DMS153 (cell line): ENCODE measurements around the gene DPF3.
"Not testable (repeated sequence)": the region's sequence is repeated elsewhere in the genome, so short reads cannot be mapped to it uniquely, and the experiment has no call there.

Source experiments
- DNase-seq: peaks from one replicate; lab custom pipeline; 2025; lab: John Stamatoyannopoulos, UW

DPF3 gene

GRCh38 chr14:72774141-72774540, 119.8 kb downstream of the DPF3 start:
- DNase-seq = no peak

DNA sequence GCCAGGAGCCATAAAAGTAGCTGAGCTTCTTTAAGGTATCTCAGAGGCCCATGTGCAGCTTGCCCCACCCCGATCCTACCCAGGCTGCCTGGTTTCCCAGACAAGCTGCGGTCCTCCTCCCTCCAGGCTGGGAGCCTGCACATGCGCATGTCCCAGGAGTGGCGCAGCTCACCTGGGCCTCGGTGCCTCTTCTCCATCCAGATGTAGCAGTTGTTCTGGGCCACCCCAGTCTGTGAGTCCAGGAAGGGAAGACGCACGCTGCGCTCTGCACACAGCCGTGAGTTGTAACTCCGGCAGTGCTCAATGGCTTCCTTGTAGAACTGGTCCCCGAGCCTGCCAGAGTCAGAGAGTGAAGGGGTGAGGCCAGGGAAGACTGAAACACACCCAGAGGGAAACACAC, 122.3 kb downstream of the DPF3 start:
- DNase-seq = no peak

DNA sequence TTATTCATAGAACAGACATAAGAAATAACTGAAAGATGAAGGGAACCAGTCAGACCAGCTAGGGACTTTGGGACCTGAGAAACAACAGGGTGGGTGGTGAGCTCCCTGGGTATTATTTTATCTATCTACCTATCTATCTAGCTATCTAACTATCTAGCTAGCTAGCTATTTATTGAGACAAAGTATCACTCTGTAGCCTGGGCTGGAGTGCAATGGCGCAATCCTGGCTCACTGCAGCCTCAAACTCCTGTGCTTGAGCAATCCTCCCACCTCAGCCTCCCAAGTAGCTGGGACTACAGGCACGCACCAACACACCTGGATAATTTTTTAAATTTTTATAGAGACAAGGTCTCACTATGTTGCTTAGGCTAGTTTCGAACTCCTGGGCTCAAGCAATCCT, 127.6 kb downstream of the DPF3 start:
- DNase-seq = no peak

DNA sequence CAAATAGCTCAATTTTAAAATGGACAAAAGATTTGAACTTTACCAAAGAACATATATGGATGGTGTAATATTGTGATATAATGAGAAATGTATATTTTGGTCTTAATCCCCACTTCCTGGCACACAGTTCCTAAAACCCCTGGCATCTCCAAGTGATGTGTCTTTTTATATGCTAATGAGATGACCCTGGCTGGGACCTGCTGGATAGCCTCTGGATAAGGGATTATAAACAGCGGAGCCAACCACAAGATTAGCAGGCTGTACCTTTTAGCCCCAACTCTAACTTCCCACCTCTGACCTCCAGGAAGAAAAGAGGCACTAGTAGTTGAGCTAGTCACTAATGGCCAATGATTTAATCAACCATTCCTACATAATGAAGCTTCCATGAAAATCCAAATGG, 130.0 kb downstream of the DPF3 start:
- no peak for DNase-seq

- no peak for DNase-seq
Observed at GRCh38 chr14:72759670-72760069, 134.2 kb downstream of the DPF3 start.

DNA sequence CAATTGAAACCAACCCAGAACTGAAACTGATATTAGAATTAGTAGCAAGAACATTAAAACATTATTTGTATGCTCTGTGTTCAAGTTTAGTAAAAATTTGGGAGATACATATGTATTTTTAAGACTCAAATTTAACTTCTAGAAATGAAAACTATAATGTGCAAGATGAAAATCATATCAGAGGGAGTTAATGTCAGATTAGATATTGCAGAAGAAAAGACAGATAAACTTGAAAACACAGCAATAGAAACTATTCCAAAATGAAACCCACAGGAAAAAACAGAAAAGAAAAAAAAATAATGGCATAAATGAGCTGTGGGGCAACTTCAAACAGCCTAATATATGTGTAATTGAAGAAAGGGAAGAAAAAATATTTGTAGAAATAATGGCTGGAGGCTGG, 134.9 kb downstream of the DPF3 start:
- DNase-seq = no peak

DNA sequence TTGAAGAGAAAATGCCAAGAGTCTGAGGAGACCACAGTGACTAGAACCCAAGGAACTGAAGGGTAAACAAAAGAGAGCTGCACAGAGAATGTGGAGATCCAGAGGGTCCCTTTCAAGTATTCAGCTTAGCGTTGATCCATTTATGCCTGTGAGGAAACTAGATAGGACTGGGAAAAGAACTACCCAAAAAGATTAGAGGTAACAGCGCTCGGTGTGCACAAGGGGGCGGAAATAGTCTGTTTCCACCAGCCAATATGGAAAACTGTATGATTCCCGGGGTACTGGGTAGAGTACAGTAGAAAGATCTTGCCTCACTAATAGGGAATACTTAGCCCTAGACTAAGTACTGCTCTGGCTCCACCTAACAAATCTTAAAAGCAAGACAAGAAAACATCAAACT, 135.5 kb downstream of the DPF3 start:
- DNase-seq = no peak

DNA sequence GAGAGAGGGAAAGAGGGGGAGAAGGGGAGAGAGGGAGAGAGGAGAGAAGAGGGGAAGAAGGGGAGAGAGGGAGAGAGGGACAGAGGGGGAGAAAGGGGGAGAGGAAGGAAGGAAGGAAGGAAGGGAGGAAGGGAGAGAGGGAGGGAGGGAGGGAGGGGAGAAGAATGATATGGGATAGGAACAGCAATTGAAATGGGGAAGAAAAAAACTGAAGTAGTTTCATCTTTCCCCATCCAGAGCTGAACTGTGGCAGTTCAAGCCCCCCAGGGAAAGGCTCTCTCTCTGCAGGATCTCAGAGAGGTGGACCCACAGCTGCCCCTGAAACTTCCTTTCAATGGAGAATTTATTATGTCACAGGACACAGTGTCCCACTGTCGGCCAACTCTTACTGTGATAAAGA, 136.9 kb downstream of the DPF3 start:
- no peak for DNase-seq

- DNase-seq = no peak
Observed at GRCh38 chr14:72755766-72756165, 138.1 kb downstream of the DPF3 start.

DNA sequence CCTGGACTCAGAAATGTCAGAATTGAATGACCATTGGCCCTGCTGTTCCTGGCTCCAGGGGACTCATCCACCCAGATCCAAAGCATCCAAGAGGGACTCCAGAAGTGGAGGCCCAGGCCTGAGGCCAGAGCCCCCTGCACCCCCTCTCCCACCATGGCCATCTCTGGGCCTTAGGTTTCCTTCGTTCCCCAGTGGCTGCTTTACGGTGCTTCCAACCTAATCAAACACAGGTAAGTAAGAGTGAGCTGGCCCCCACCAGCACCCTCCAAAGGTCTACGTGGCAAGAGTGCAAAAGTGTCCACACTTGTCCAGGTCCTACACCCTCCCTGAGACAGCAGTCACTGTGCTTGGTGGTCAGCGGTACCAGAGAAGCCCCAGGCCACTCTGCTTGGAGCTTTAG, 139.0 kb downstream of the DPF3 start:
- no peak for DNase-seq

DNA sequence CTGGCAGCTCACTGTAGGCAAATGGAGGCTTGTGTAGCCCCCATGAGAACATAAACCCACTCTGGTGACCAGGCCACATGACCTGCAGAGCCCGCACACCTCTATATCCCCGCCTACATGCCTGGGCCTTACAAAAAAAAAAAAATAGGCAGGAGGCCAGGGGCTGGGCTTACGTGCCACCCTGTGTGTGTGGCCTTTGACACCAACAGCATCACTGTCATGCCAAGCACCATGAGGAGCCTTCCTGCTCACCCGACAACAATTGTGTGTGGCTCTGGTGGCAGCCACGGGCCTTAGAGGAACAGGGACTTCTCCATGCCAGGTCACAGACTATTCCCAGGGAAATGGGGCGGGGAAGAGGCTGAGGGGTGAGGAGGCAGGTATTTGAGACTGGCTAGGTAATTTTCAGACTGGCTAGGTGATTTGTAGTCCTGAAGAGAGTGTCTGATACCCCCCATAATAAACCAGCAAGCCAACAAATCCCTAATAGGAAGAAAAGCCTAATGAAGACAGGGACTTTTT, 140.0 kb downstream of the DPF3 start:
- no peak for DNase-seq

GRCh38 chr14:72753044-72753710, 140.7 kb downstream of the DPF3 start:
- no peak for DNase-seq

- DNase-seq = no peak
Observed at GRCh38 chr14:72752034-72752412, 141.9 kb downstream of the DPF3 start.

GRCh38 chr14:72751276-72752033, 142.4 kb downstream of the DPF3 start:
- DNase-seq = no peak

- DNase-seq = not testable (repeated sequence)
Observed at GRCh38 chr14:72748921-72749320, 145.0 kb downstream of the DPF3 start.

DNA sequence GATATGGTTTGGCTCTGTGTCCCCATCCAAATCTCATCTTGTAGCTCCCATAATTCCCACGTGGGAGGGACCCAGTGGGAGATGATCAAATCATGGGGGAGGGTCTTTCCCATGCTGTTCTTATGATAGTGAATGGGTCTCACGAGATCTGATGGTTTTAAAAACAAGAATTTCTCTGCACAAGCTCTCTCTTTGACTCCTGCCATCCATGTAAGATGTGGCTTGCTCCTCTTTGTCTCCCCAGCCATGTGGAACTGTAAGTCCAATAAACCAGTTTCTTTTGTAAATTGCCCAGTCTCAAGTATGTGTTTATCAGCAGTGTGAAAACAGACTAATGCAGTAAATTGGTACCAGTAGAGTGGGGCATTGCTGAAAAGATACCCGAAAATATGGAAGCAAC, 146.2 kb downstream of the DPF3 start:
- DNase-seq = no peak

GRCh38 chr14:72745991-72746980, 147.6 kb downstream of the DPF3 start:
- no peak for DNase-seq

- DNase-seq = no peak
Observed at GRCh38 chr14:72745546-72745945, 148.4 kb downstream of the DPF3 start.

DNA sequence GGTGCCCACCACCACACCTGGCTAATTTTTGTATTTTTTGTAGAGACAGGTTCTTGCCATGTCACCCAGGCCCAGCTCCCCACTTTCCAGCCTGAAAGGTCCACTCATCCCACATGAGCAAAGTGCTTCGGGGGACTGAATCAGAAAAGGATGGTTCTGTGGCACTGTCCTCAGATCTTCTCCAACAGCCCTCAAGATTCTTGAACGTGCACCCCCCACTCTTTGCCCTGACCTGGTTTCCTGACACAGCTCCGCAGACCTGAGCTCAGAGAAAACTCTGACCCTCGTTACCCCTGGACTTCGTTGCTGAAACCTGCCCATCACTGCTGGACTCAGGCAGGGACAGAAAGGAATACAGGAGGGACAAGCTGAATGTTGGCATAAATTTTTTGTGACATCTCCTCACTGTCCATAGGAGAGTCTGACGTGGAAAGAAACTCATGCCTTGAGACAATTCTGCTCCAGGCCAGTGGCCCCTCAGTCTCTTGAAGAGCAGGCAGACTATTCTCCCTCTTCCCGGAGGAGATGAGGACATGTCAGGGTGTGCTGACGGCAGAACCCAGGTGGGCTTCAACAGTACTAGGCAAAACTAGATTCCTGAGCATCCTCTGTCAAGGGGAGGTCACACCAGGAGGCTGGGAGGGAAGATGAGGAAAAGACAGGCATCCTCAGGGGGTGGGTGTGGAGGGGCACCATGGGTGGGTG, 149.3 kb downstream of the DPF3 start:
- no peak for DNase-seq

GRCh38 chr14:72743626-72744025, 150.3 kb downstream of the DPF3 start:
- no peak for DNase-seq

DNA sequence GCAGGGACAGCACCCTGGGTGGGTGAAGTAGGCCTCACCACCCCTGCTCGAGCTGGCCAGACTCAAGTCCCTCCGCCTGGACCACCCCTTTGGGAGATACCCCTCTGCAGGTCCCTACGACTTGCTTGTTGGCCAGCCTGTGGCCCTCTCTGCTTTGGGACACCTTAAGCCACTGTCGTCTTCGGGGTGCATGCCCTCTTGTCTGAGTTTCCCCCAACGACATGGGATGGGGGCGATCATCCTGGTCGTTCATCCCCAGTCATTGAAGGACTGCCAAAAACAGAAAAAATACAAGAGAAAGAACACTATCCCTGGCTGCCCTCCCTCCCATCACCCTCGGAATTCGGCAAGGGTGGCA, 151.1 kb downstream of the DPF3 start:
- DNase-seq = no peak
